Astrocyte (in vitro differentiated cells and primary cell): ENCODE measurements around the gene LDLRAD4. TPM values are rescaled to one million over a fixed set of nuclear protein-coding genes. Genes with fewer than 3 reads are reported as not detected.

Experiments used
- DNase-seq: peaks from one replicate; pipeline ENCODE4 v3.0.0-alpha.2; 2010; ENCODE audit warnings: low read depth
- FAIRE-seq: peaks from 2 replicates; lab custom pipeline; 2011; peaks lifted over from hg19 to GRCh38; lab: Jason Lieb, UNC
- H2AFZ ChIP-seq: 2 replicates; pipeline ENCODE4 v1.6.0; 2012; ENCODE audit warnings: low read depth, low read length, inconsistent platforms
- H3K27ac ChIP-seq: 2 replicates; pipeline ENCODE4 v1.5.1; 2011; ENCODE audit warnings: low read depth, low read length, inconsistent platforms
- H3K27me3 ChIP-seq: 2 replicates; pipeline ENCODE4 v1.6.0; 2011; ENCODE audit warnings: low read length, inconsistent platforms; ENCODE audit not compliant: insufficient read depth
- H3K36me3 ChIP-seq: 2 replicates; pipeline ENCODE4 v1.5.1; 2011; ENCODE audit warnings: low read length, inconsistent platforms; ENCODE audit not compliant: insufficient read depth
- H3K4me1 ChIP-seq: 2 replicates; pipeline ENCODE4 v1.5.1; 2011; ENCODE audit warnings: low read length, inconsistent platforms; ENCODE audit not compliant: insufficient read depth
- H3K4me2 ChIP-seq: 2 replicates; pipeline ENCODE4 v1.6.0; 2012; ENCODE audit warnings: low read length, inconsistent platforms
- H3K4me3 ChIP-seq: 2 replicates; pipeline ENCODE4 v1.5.1; 2011; ENCODE audit warnings: low read depth, mild to moderate bottlenecking, low read length, inconsistent platforms; ENCODE audit not compliant: insufficient read depth
- H3K79me2 ChIP-seq: 2 replicates; pipeline ENCODE4 v1.6.0; 2012; ENCODE audit warnings: mild to moderate bottlenecking, low read length, inconsistent platforms; ENCODE audit not compliant: insufficient read depth
- H3K9ac ChIP-seq: 2 replicates; pipeline ENCODE4 v1.6.0; 2012; ENCODE audit warnings: mild to moderate bottlenecking, low read length, inconsistent platforms
- H3K9me3 ChIP-seq: 2 replicates; pipeline ENCODE4 v1.5.1; 2012; ENCODE audit warnings: low read depth, mild to moderate bottlenecking, low read length, inconsistent platforms; ENCODE audit not compliant: insufficient read depth
- H4K20me1 ChIP-seq: 2 replicates; pipeline ENCODE4 v1.6.0; 2012; ENCODE audit warnings: low read length, inconsistent platforms; ENCODE audit not compliant: insufficient read depth
- H3K27ac Mint-ChIP-seq: one replicate; pipeline ENCODE4 v1.8.0; 2021; ENCODE audit warnings: mild to moderate bottlenecking, mixed read lengths; ENCODE audit not compliant: unreplicated experiment
- H3K27me3 Mint-ChIP-seq: one replicate; pipeline ENCODE4 v1.8.0; 2021; ENCODE audit warnings: low read depth, mixed read lengths; ENCODE audit not compliant: unreplicated experiment
- H3K36me3 Mint-ChIP-seq: one replicate; pipeline ENCODE4 v1.8.0; 2021; ENCODE audit warnings: low read depth, mixed read lengths; ENCODE audit not compliant: unreplicated experiment
- H3K4me1 Mint-ChIP-seq: one replicate; pipeline ENCODE4 v1.8.0; 2021; ENCODE audit warnings: low read depth, mixed read lengths; ENCODE audit not compliant: unreplicated experiment
- H3K4me3 Mint-ChIP-seq: one replicate; pipeline ENCODE4 v1.8.0; 2021; ENCODE audit warnings: mild to moderate bottlenecking, moderate library complexity, mixed read lengths; ENCODE audit not compliant: unreplicated experiment
- H3K9me3 Mint-ChIP-seq: one replicate; pipeline ENCODE4 v1.8.0; 2021; ENCODE audit warnings: mild to moderate bottlenecking, mixed read lengths; ENCODE audit not compliant: unreplicated experiment
- CTCF ChIP-seq: IDR thresholded peaks from 2 replicates; pipeline ENCODE4 v1.5.1; 2011; ENCODE audit warnings: low read depth, mild to moderate bottlenecking, inconsistent platforms, low read length, moderate library complexity; ENCODE audit not compliant: insufficient read depth
- EZH2 ChIP-seq: IDR thresholded peaks from 2 replicates; pipeline ENCODE4 v1.6.1; 2012; ENCODE audit warnings: mild to moderate bottlenecking, low read length, inconsistent platforms; ENCODE audit not compliant: insufficient read depth
- total RNA-seq: library from RNA; stranded (reverse); gene quantifications from 2 replicates; pipeline ENCODE4 v1.2.1, GENCODE V29; 2021

The LDLRAD4 gene
- total RNA-seq, 1 donor from 2014 or later = 26.0 TPM

- H3K27me3 ChIP-seq = no peaks in the 10 kb centered on the region
- Mint-ChIP-seq H3K4me1 (peaks cover 49% of the 10 kb centered on the region), H3K27ac (no peak overlapping the region), H3K27me3 (no peaks in the 10 kb centered on the region), H3K4me3 (no peak overlapping the region), H3K9me3 (no peaks in the 10 kb centered on the region), H3K36me3 (peaks cover 2% of the 10 kb centered on the region)
- no peaks in the 10 kb centered on the region for H3K36me3 ChIP-seq
- H2AFZ ChIP-seq = no peak overlapping the region
- no peaks in the 10 kb centered on the region for H4K20me1 ChIP-seq
- no peak overlapping the region for H3K27ac ChIP-seq
- peaks cover 33% of the 10 kb centered on the region for H3K4me1 ChIP-seq
- no peaks in the 10 kb centered on the region for H3K9me3 ChIP-seq
- H3K79me2 ChIP-seq = no peaks in the 10 kb centered on the region
- TF ChIP-seq EZH2 = no peak
- H3K4me2 ChIP-seq = no peak overlapping the region
- FAIRE-seq = no peak
- no peak for DNase-seq
- H3K9ac ChIP-seq = no peak overlapping the region
- H3K4me3 ChIP-seq = no peak overlapping the region
These were observed 159.6 kb downstream of the LDLRAD4 start for GRCh38 chr18:13378150-13378549.

DNA sequence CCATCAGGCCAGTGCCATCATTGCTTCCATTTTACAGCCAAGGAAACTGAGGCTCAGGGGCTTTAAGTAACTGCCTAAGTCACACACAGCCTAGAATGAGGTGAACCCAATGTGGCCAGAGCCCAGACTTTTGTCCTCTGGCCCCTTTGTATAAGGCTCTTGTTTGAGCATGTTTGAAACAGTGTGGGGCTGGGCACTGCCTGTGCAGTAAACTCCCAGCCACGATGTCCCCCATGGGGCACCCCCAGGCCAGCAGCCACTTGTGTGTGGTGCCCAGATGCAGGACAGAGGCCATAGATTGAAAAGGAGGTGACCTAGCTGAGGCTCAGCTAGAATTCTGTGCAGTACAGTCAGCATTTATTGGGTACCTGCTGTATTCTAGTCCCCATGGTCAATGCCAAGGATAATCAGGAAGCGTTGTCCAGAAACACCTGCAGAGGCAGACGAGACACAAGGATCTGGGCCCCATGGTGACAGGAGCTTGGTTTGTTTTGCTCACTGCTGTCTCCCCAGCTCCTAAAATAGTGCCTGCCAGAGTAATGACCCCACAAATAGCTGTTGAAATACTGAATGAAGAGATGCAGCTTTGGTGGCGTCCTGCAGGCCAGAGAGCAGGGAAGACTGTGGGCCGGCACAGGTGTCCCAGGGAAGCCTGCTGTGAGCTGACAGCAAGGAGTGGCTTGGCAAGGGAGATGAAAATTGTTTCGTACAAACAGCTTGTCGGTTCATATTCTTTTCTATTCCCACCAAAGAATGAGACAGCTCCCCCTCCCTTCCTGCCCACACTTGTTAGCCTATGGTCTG, 160.7 kb downstream of the LDLRAD4 start:
- H3K4me2 ChIP-seq = no peak overlapping the region
- Mint-ChIP-seq H3K27ac (no peak overlapping the region), H3K4me1 (peaks cover 43% of the 10 kb centered on the region), H3K9me3 (no peaks in the 10 kb centered on the region), H3K36me3 (peaks cover 5% of the 10 kb centered on the region), H3K27me3 (no peaks in the 10 kb centered on the region), H3K4me3 (no peak overlapping the region)
- no peak overlapping the region for H3K27ac ChIP-seq
- no peak overlapping the region for H2AFZ ChIP-seq
- peaks cover 33% of the 10 kb centered on the region for H3K4me1 ChIP-seq
- DNase-seq (no peak), FAIRE-seq (no peak)
- H3K36me3 ChIP-seq = no peaks in the 10 kb centered on the region
- TF ChIP-seq CTCF (no peak), EZH2 (no peak)
- H3K4me3 ChIP-seq = no peak overlapping the region
- H3K9me3 ChIP-seq = no peaks in the 10 kb centered on the region
- H3K27me3 ChIP-seq = no peaks in the 10 kb centered on the region
- H3K79me2 ChIP-seq = no peaks in the 10 kb centered on the region
- no peaks in the 10 kb centered on the region for H4K20me1 ChIP-seq
- no peak overlapping the region for H3K9ac ChIP-seq

DNA sequence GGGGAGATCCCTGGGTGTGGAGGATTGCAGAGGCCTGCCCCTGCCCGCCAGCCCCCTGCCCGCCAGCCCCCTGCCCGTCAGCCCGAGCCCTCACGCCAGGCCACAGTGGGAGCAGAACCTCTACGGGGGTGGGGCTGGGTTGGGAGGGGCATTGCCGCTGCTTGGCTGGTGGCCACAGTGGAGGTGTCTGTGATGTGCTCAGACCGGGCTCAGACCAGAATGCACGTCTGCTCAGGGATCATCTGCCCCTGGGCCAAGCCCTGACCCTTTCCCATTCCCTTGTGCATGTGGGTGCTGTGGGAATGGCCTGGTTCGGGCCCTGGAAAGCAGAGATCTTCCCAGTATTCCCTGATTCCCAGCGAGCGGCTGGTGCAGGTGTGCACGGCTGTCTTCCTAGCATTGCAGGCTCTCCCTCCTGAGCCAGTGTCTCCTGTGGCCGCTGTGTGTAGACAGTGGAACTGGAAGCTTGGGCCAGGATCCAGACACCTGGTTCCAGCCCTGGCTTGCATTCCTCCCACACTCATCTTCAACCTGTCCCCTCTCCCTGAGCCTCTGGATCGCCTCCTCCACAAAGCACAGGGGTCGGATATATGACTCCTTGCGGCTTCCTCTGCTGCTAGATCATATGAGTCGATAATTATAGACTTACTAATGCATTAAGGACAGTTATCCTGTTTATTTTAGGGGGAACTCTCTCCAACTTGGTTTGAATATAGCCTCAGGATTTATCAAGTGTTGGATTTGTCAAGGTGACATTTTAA, 161.6 kb downstream of the LDLRAD4 start:
- H3K27ac Mint-ChIP-seq = no peak overlapping the region

More for the DNA sequence above, 161.6 kb downstream of the LDLRAD4 start:
- DNase-seq (no peak), FAIRE-seq (no peak)
- Mint-ChIP-seq H3K36me3 (peaks cover 6% of the 10 kb centered on the region), H3K4me1 (peaks cover 40% of the 10 kb centered on the region), H3K27me3 (no peaks in the 10 kb centered on the region), H3K9me3 (peaks cover under 1% of the 10 kb centered on the region), H3K4me3 (no peak overlapping the region)
- Histone ChIP-seq H3K27ac (no peak overlapping the region), H3K4me2 (no peak overlapping the region), H3K4me3 (no peak overlapping the region), H3K9me3 (no peaks in the 10 kb centered on the region), H2AFZ (no peak overlapping the region), H3K79me2 (no peaks in the 10 kb centered on the region), H3K27me3 (no peaks in the 10 kb centered on the region), H4K20me1 (no peaks in the 10 kb centered on the region), H3K4me1 (peaks cover 25% of the 10 kb centered on the region), H3K9ac (no peak overlapping the region), H3K36me3 (no peaks in the 10 kb centered on the region)
- TF ChIP-seq EZH2 = no peak
- no peak for TF ChIP-seq CTCF
